Naive B cell (primary cell): ENCODE measurements around the gene PRDM7. TPM values are rescaled to one million over a fixed set of nuclear protein-coding genes. Genes with fewer than 3 reads are reported as not detected.
A peak's percentile ranks its signal among the peaks of the same experiment; 100 is the strongest.

Experiments used
- ATAC-seq, 2 donors: fragments of 150-1000 bp; cut with Tn5 transposase; 2 replicates each; pipeline ENCODE4 v1.10.0; 2021; ENCODE audit warnings: low read depth in 2 of 2, mild to moderate bottlenecking in 2 of 2, moderate library complexity in 2 of 2
- DNase-seq: peaks from one replicate; pipeline ENCODE4 v3.0.0; 2022
- H3K27ac Mint-ChIP-seq, 6 donors: one replicate each; pipeline ENCODE4 v1.8.0; 2020 to 2022; ENCODE audit warnings: mild to moderate bottlenecking in 6 of 6, mixed read lengths in 6 of 6, moderate library complexity in 5 of 6, inconsistent platforms in 2 of 6
- H3K27me3 Mint-ChIP-seq, 3 donors: one replicate each; pipeline ENCODE4 v1.8.0; 2021 to 2022; ENCODE audit warnings: mixed read lengths in 3 of 3, mild to moderate bottlenecking in 1 of 3
- H3K36me3 Mint-ChIP-seq, 2 donors: one replicate each; pipeline ENCODE4 v1.8.0; 2020 to 2022; ENCODE audit warnings: mixed read lengths in 2 of 2, inconsistent platforms in 1 of 2, mild to moderate bottlenecking in 1 of 2
- H3K4me1 Mint-ChIP-seq, 3 donors: one replicate each; pipeline ENCODE4 v1.8.0; 2020 to 2022; ENCODE audit warnings: mixed read lengths in 3 of 3, inconsistent platforms in 1 of 3, mild to moderate bottlenecking in 1 of 3, moderate library complexity in 1 of 3
- H3K4me3 Mint-ChIP-seq, 8 donors: one replicate each; pipeline ENCODE4 v1.8.0; 2020 to 2022; ENCODE audit warnings: mild to moderate bottlenecking in 8 of 8, mixed read lengths in 8 of 8, moderate library complexity in 8 of 8, inconsistent platforms in 2 of 8
- H3K9me3 Mint-ChIP-seq, 7 donors: one replicate each; pipeline ENCODE4 v1.8.0; 2020 to 2022; ENCODE audit warnings: mixed read lengths in 7 of 7, mild to moderate bottlenecking in 5 of 7, inconsistent platforms in 2 of 7, moderate library complexity in 1 of 7
- polyA plus RNA-seq, 6 donors: library from polyadenylated mRNA; unstranded; fragments of 300-500 nt; fragmentation: Illumina TruSeq; gene quantifications; one replicate each; pipeline ENCODE4 v1.2.3, GENCODE V29; 2021; ENCODE audit warnings: low read depth in 6 of 6

The PRDM7 gene
- polyA plus RNA-seq, 6 donors from 2014 or later = not detected

DNA sequence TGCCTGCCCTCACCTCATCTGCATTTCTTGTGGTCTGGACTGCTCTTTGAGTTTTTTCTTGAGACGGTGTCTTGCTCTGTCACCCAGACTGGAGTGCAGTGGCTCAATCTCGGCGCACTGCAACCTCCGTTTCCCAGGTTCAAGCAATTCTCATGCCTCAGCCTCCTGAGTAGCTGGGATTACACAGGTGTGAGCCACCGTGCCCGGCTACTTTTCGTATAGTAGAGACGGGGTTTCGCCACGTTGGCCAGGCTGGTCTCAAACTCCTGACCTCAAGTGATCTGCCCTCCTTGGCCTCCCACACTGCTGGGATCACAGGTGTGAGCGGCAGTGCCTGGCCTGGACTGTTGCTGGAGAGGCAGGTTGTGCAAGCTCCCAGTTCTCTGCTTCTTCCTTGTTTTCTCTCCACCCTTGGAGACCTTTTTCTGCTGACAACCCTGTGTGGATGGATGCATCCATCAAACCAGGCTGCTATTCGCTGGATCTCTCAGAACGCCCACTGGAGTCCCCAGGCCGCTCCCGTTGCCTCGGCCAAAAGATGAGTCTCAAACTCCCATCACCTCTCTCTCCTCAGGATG, 35.1 kb downstream of the PRDM7 start:
- H3K9me3 Mint-ChIP-seq = no peaks in the 10 kb centered on the region
- peaks cover 4 to 7% (median 5%) of the 10 kb centered on the region in 3 donors for H3K4me1 Mint-ChIP-seq
- ATAC-seq = no peak
- peaks cover 2 to 8% of the 10 kb centered on the region in 2 donors for H3K36me3 Mint-ChIP-seq
- H3K27me3 Mint-ChIP-seq = peaks cover 5 to 26% (median 13%) of the 10 kb centered on the region in 3 donors
- no peak overlapping the region for H3K4me3 Mint-ChIP-seq
- DNase-seq = no peak
- peak overlapping the region in 1 of 6 donors; percentile 37 for H3K27ac Mint-ChIP-seq

- no peak for ATAC-seq
- no peak for DNase-seq
- H3K36me3 Mint-ChIP-seq = peaks cover 11 to 17% of the 10 kb centered on the region in 2 donors
- H3K27ac Mint-ChIP-seq = no peak overlapping the region
- no peaks in the 10 kb centered on the region for H3K4me1 Mint-ChIP-seq
- no peak overlapping the region for H3K4me3 Mint-ChIP-seq
- H3K9me3 Mint-ChIP-seq = no peaks in the 10 kb centered on the region
- peaks cover 0 to 10% (median 0%) of the 10 kb centered on the region in 3 donors for H3K27me3 Mint-ChIP-seq
Measured at GRCh38 chr16:90040152-90041023, 36.7 kb downstream of the PRDM7 start.

DNA sequence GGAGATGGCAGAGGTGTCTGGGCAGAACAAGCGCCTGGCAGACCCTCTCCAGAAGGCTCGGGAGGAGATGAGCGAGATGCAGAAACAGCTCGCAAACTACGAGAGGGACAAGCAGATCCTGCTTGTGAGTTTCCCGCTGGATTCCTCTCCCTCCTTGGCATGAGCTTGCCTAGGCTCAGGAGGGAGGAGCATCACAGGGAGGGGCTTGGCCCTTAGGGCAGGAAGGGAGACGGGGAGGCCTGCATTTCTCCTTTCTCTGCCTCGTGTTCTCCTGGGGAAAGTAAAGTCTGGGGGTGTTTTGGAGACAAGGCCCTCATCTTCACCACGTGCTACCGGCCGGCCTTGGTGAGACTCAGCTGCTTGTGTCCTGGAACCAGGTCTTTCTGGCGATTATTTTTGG, 39.9 kb downstream of the PRDM7 start:
- Mint-ChIP-seq H3K4me1 (no peaks in the 10 kb centered on the region), H3K36me3 (peaks cover 18 to 28% of the 10 kb centered on the region in 2 donors), H3K27ac (no peak overlapping the region), H3K9me3 (no peaks in the 10 kb centered on the region), H3K4me3 (no peak overlapping the region), H3K27me3 (no peaks in the 10 kb centered on the region)
- DNase-seq = no peak
- ATAC-seq = no peak

DNA sequence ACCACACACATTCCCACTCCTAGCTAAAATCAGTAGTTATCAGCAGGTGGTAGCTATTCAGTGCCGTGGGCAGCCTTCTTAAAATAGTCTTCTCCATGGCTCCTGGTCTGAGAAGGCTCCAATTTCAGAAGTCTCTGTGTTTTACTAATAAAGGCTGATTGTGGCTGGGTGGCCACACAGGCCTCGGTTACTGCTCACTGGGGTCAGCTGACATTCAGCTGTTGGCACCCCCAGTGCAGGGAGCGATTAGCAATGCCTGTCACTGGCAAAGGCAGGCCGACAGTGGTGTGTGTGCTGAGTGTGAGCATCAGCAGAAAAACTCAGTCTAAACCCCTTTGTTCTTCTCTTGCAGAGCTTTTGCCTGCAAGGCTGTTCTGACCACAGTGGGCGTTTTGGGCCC, 41.2 kb downstream of the PRDM7 start:
- no peaks in the 10 kb centered on the region for H3K27me3 Mint-ChIP-seq
- DNase-seq (no peak), ATAC-seq (no peak)
- H3K36me3 Mint-ChIP-seq = peaks cover 23 to 38% of the 10 kb centered on the region in 2 donors
- no peak overlapping the region for H3K27ac Mint-ChIP-seq
- no peak overlapping the region for H3K4me3 Mint-ChIP-seq
- H3K9me3 Mint-ChIP-seq = peaks cover 0 to 6% (median 0%) of the 10 kb centered on the region in 7 donors
- H3K4me1 Mint-ChIP-seq = peaks cover 0 to 6% (median 0%) of the 10 kb centered on the region in 3 donors

DNA sequence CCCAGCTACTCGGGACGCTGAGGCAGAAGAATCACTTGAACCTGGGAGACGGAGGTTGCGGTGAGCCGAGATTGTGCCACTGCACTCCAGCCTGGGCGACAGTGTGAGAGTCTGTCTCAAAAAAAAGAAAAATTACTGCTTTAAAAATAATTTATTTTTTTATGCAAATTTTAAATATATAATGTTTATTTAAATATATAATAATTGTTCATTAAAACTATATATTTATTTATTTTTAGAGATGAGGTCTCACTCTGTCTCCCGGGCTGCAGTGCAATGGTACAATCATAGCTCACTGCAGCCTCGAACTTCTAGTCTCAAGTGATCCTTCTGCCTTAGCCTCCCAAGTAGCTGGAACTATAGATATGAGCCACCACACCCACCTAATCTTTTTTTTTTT, 42.6 kb downstream of the PRDM7 start:
- ATAC-seq (no peak), DNase-seq (no peak)
- peaks cover 0 to 6% (median 0%) of the 10 kb centered on the region in 7 donors for H3K9me3 Mint-ChIP-seq
- no peak overlapping the region for H3K27ac Mint-ChIP-seq
- H3K36me3 Mint-ChIP-seq = peaks cover 23 to 38% of the 10 kb centered on the region in 2 donors
- no peak overlapping the region for H3K4me3 Mint-ChIP-seq
- H3K4me1 Mint-ChIP-seq = peaks cover 0 to 6% (median 0%) of the 10 kb centered on the region in 3 donors
- no peaks in the 10 kb centered on the region for H3K27me3 Mint-ChIP-seq

DNA sequence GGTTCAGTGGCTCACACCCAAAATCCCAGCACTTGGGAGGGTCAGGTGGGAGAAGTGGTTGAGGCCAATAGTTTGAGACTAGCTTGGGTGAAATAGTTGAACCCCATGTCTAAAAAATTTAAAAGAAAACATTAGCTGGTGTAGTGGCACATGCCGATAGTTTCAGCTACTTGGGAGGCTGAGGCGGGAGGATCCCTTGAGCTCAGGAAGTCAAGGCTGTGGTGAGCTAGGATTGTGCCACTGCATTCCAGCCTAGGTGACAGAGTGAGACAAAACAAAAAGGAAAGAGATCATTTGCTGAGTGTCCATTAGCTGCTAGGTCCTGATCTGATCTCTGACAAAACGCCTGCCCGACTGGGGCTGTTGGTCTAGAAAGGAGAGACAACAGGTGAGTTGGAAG, 43.7 kb downstream of the PRDM7 start:
- Mint-ChIP-seq H3K36me3 (peaks cover 23 to 38% of the 10 kb centered on the region in 2 donors), H3K9me3 (peaks cover 0 to 6% (median 0%) of the 10 kb centered on the region in 7 donors), H3K27ac (no peak overlapping the region), H3K27me3 (no peaks in the 10 kb centered on the region), H3K4me3 (no peak overlapping the region), H3K4me1 (peaks cover 0 to 6% (median 0%) of the 10 kb centered on the region in 3 donors)
- ATAC-seq = no peak
- no peak for DNase-seq

DNA sequence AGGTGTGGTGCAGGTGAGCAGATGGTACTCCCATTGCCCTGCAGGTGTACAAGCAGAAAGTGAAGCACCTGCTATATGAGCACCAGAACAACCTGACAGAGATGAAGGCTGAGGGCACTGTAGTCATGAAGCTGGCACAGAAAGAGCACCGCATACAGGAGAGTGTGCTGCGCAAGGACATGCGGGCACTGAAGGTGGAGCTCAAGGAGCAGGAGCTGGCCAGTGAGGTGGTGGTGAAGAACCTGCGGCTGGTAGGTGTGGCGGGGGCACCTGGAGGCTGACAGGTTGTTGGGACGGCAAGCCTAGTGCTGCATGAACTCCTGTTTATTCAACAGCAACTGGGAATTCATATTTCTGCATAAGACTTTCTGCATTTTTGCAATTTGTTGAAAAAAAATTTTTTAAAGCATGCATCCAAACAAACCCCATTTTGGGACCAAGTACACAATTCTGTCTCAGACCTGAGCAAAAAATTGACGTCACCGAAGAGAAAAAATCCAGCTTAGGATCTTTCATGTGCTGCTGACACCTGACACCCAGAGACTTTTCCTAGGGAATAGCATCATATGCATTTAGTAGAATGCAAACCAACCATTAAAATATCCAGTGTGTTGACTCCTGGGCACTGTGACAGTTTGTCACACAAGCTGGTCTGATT, 44.3 kb downstream of the PRDM7 start:
- Mint-ChIP-seq H3K9me3 (peaks cover 0 to 6% (median 0%) of the 10 kb centered on the region in 7 donors), H3K36me3 (peaks cover 23 to 38% of the 10 kb centered on the region in 2 donors), H3K4me3 (no peak overlapping the region), H3K27me3 (no peaks in the 10 kb centered on the region), H3K27ac (no peak overlapping the region), H3K4me1 (peaks cover 0 to 6% (median 0%) of the 10 kb centered on the region in 3 donors)
- ATAC-seq (no peak), DNase-seq (no peak)

GRCh38 chr16:90031931-90032673, 45.0 kb downstream of the PRDM7 start:
- Mint-ChIP-seq H3K36me3 (peaks cover 22 to 36% of the 10 kb centered on the region in 2 donors), H3K9me3 (peaks cover 0 to 6% (median 0%) of the 10 kb centered on the region in 7 donors), H3K4me1 (peaks cover 0 to 6% (median 0%) of the 10 kb centered on the region in 3 donors), H3K4me3 (no peak overlapping the region), H3K27me3 (no peaks in the 10 kb centered on the region), H3K27ac (peak overlapping the region in 1 of 6 donors; percentile 84)
- ATAC-seq (no peak), DNase-seq (no peak)

GRCh38 chr16:90031186-90031930, 45.8 kb downstream of the PRDM7 start:
- DNase-seq = no peak
- Mint-ChIP-seq H3K9me3 (peaks cover 0 to 6% (median 0%) of the 10 kb centered on the region in 7 donors), H3K27ac (peak overlapping the region in 2 of 6 donors; percentile 74 to 84), H3K4me1 (peaks cover 0 to 6% (median 1%) of the 10 kb centered on the region in 3 donors), H3K36me3 (peaks cover 15 to 29% of the 10 kb centered on the region in 2 donors), H3K4me3 (peak overlapping the region in 1 of 8 donors; percentile 65), H3K27me3 (no peaks in the 10 kb centered on the region)
- ATAC-seq = no peak

DNA sequence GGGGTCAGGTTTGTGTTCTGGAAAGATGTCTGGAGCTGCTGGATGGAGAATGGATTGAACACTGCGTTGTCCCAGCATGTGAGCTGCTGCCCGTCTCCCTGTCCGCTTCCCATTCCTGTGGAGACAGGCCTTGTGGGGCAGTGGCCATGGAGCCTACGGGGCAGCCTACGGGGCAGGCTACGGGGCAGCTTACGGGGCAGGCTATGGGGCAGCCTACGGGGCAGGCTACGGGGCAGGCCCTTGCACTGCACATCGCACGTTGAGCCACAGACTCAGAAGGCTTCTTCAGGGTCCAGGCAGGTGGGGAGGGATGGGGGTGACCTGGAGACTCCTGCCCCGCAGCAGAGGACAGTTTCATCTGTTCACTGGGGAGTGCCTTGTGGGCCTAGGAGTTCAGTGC, 48.1 kb downstream of the PRDM7 start:
- H3K27me3 Mint-ChIP-seq = no peaks in the 10 kb centered on the region
- no peak overlapping the region for H3K27ac Mint-ChIP-seq
- H3K4me3 Mint-ChIP-seq = no peak overlapping the region
- peaks cover 11 to 26% of the 10 kb centered on the region in 2 donors for H3K36me3 Mint-ChIP-seq
- peaks cover 0 to 11% (median 9%) of the 10 kb centered on the region in 3 donors for H3K4me1 Mint-ChIP-seq
- peaks cover 0 to 6% (median 0%) of the 10 kb centered on the region in 7 donors for H3K9me3 Mint-ChIP-seq
- DNase-seq = no peak
- no peak for ATAC-seq

DNA sequence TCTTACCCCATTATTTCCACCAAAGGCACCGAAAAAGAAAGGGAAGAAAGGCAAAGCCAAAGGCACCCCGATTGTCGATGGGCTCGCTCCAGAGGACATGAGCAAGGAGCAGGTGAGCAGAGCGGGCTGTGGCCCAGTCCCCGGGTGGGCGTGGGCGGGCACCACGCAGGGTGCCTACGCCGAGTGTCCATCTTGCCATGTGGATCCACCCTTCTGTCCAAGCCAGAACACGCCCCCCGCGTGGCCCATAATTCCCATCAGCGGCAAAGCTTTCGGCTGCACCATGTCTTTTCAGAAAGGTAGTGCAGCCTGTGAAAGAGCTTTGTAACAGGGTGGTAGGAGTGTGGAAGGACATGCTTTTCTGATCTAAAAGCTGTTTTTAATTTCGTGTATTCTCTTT, 49.5 kb downstream of the PRDM7 start:
- H3K27ac Mint-ChIP-seq = peak overlapping the region in 1 of 6 donors; percentile 59
- DNase-seq (no peak), ATAC-seq (no peak)
- no peak overlapping the region for H3K4me3 Mint-ChIP-seq
- peaks cover 0 to 6% (median 0%) of the 10 kb centered on the region in 7 donors for H3K9me3 Mint-ChIP-seq
- H3K27me3 Mint-ChIP-seq = no peaks in the 10 kb centered on the region
- peaks cover 7 to 16% of the 10 kb centered on the region in 2 donors for H3K36me3 Mint-ChIP-seq
- peaks cover 0 to 16% (median 11%) of the 10 kb centered on the region in 3 donors for H3K4me1 Mint-ChIP-seq

DNA sequence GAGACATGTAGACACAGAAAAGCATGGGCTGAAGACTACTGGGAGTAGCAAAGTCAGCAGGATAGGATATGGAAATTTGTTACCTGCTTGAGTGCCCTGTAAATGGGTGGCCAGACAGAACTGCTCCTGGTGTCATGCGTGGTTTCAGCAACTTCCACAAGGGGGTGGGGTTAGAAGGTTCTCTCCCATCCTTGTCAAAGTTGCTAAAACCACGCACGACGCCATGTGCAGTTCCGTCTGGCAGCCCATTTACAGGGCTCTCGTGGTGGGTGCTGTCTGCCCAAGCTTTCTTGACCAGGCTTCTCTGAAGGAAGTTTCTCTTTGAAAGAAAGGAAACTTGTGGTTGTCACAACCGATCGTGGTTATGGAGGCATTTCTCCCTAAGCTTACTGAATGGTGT, 51.0 kb downstream of the PRDM7 start:
- no peak for DNase-seq
- Mint-ChIP-seq H3K27me3 (no peaks in the 10 kb centered on the region), H3K27ac (peak overlapping the region in 1 of 6 donors; percentile 54), H3K9me3 (no peaks in the 10 kb centered on the region), H3K4me1 (peaks cover 7 to 26% (median 10%) of the 10 kb centered on the region in 3 donors), H3K4me3 (no peak overlapping the region), H3K36me3 (peaks cover 0 to 2% of the 10 kb centered on the region in 2 donors)
- peak; percentile 45 to 48 for ATAC-seq
